MCF 10A (cell line): ENCODE measurements around the gene NAPA. TPM values are rescaled to one million over a fixed set of nuclear protein-coding genes. Genes with fewer than 3 reads are reported as not detected.

Experiments
- BruUV-seq: library from RNA; stranded (reverse); fragments of 400-500 nt; replicated peaks from 2 replicates; lab custom pipeline; 2021; lab: Mats Ljungman, UMichigan
- CTCF ChIA-PET: fragments of 300-600 bp; sonication (Branson Sonifier 250); formaldehyde crosslinking; extraction: SDS; loops from one replicate; lab custom pipeline; 2021; ENCODE audit warnings: antibody characterized with exemption, inconsistent platforms; lab: Yijun Ruan, JAX
- POLR2A ChIA-PET: fragments of 300-600, 350-650 bp; sonication (Branson Sonifier 250); formaldehyde crosslinking; extraction: SDS; loops from one replicate; lab custom pipeline; 2020; ENCODE audit warnings: antibody characterized with exemption, inconsistent platforms; lab: Yijun Ruan, JAX
- DNase-seq: peaks from one replicate; pipeline ENCODE4 v3.0.0-alpha.2; 2018; ENCODE audit not compliant: unreplicated experiment
- H3K27ac Mint-ChIP-seq: one replicate; pipeline ENCODE4 v1.8.0; 2022; ENCODE audit warnings: mild to moderate bottlenecking, low read depth, mixed read lengths; ENCODE audit not compliant: unreplicated experiment
- H3K27me3 Mint-ChIP-seq: one replicate; pipeline ENCODE4 v1.8.0; 2022; ENCODE audit warnings: mixed read lengths; ENCODE audit not compliant: insufficient read depth, unreplicated experiment
- H3K36me3 Mint-ChIP-seq: one replicate; pipeline ENCODE4 v1.8.0; 2022; ENCODE audit warnings: mild to moderate bottlenecking, moderate library complexity, mixed read lengths; ENCODE audit not compliant: insufficient read depth, unreplicated experiment
- H3K4me1 Mint-ChIP-seq: one replicate; pipeline ENCODE4 v1.8.0; 2022; ENCODE audit warnings: mixed read lengths; ENCODE audit not compliant: insufficient read depth, unreplicated experiment
- H3K4me3 Mint-ChIP-seq: one replicate; pipeline ENCODE4 v1.8.0; 2022; ENCODE audit warnings: mild to moderate bottlenecking, moderate library complexity, mixed read lengths; ENCODE audit not compliant: unreplicated experiment
- H3K9me3 Mint-ChIP-seq: one replicate; pipeline ENCODE4 v1.8.0; 2022; ENCODE audit warnings: mixed read lengths; ENCODE audit not compliant: unreplicated experiment
- intact Hi-C: fragments of 100-400 bp; cut with micrococcal nuclease; formaldehyde crosslinking; loops from 2 replicates; pipeline ENCODE4 v1.14.1; 2022
- total RNA-seq: library from RNA; stranded (reverse); gene quantifications from 2 replicates; pipeline ENCODE4 v1.2.3, GENCODE V29; 2022
- TF ChIP-seq, protein P1 (sequence below): fragments of 200-600 bp; IDR thresholded peaks from one replicate; pipeline ENCODE4 v1.8.0; 2022; ENCODE audit warnings: antibody characterized with exemption, mild to moderate bottlenecking; ENCODE audit not compliant: unreplicated experiment

The NAPA gene
- total RNA-seq, 1 experiment from 2014 or later: 72.1 TPM

DNA sequence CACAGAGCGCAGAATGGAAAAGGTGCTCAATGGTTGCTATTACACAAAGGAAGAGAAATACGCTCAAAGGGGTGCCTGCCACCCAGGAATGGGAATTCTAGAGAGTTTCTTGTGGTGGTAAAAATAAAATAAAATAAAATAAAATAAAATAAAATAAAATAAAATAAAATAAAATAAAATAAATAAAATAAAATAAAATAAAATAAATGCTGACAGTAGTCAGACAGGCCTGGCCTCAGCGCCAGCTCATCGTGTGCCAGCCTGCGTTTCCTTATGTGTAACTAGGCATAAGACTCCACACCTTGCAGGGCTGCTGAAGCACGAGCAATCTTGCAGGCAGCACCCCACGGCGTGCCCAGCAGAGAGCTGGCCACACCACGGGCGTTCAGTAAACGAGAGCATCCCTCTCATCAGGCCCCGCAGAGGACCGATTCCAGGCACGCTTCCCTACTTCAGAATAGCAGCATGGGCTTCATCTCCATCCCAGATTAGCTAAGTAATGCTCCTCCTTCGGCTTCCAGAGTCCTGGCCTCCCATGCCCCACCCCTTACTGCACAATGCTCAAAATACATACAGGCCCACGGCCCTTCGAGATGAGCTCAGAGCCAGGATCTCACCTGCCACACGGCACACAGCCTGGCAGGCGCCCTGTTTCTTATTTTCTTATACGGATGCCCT is 5.6 kb downstream of the NAPA start:
- Mint-ChIP-seq H3K36me3 (peaks cover 11% of the 10 kb centered on the region), H3K27me3 (no peaks in the 10 kb centered on the region), H3K27ac (peak overlapping the region; percentile 46), H3K4me1 (peaks cover 45% of the 10 kb centered on the region), H3K9me3 (no peaks in the 10 kb centered on the region), H3K4me3 (peak overlapping the region; percentile 64)
- no peak for DNase-seq
- intact Hi-C loops: no loop called here
- TF ChIP-seq, protein P1, sequence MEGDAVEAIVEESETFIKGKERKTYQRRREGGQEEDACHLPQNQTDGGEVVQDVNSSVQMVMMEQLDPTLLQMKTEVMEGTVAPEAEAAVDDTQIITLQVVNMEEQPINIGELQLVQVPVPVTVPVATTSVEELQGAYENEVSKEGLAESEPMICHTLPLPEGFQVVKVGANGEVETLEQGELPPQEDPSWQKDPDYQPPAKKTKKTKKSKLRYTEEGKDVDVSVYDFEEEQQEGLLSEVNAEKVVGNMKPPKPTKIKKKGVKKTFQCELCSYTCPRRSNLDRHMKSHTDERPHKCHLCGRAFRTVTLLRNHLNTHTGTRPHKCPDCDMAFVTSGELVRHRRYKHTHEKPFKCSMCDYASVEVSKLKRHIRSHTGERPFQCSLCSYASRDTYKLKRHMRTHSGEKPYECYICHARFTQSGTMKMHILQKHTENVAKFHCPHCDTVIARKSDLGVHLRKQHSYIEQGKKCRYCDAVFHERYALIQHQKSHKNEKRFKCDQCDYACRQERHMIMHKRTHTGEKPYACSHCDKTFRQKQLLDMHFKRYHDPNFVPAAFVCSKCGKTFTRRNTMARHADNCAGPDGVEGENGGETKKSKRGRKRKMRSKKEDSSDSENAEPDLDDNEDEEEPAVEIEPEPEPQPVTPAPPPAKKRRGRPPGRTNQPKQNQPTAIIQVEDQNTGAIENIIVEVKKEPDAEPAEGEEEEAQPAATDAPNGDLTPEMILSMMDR: no peak
- POLR2A ChIA-PET: interaction anchor here (0.6 to 2.6 kb wide), 12 partner anchors 8 to 160 kb away, joined by 3 to 15 read pairs (median 6); partner anchors contain the start of genes DHX34 and KPTN
- CTCF ChIA-PET: interaction anchor here (0.6 to 1.7 kb wide), 8 partner anchors 12 to 1113 kb away, joined by 3 to 6 read pairs (median 4); no protein-coding TSS in a partner anchor
- no TSS peak for BruUV-seq

DNA sequence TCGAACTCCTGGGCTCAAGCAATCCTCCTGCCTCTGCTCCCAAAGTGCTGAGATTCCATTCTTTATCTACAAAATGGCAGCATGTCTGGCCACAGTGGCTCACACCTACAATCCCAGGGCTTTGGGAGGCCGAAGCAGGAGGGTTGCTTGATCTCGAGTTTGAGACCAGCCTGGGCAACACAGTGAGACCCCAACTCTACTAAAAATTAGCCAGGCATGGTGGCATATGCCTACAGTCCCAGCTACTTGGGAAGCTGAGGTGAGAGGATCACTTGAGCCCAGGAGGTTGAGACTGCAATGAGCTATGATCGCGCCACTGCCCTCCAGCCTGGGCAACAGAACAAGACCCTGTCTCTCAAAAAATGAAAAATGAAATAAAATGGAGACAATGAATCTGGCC is 6.1 kb downstream of the NAPA start:
- TF ChIP-seq, protein P1: no peak
- H3K27me3 Mint-ChIP-seq: no peaks in the 10 kb centered on the region
- peaks cover 39% of the 10 kb centered on the region for H3K4me1 Mint-ChIP-seq
- ChIA-PET CTCF (interaction anchor here (0.7 to 1.4 kb wide), 2 partner anchors 12 to 199 kb away, joined by 3 to 4 read pairs; no protein-coding TSS in a partner anchor), POLR2A (interaction anchor here (0.6 to 2.0 kb wide), 3 partner anchors 92 to 194 kb away, joined by 3 to 14 read pairs (median 6); no protein-coding TSS in a partner anchor)
- no TSS peak for BruUV-seq
- H3K36me3 Mint-ChIP-seq: peaks cover 17% of the 10 kb centered on the region
- H3K4me3 Mint-ChIP-seq: no peak overlapping the region
- intact Hi-C loops: no loop called here
- no peak overlapping the region for H3K27ac Mint-ChIP-seq
- DNase-seq: no peak
- no peaks in the 10 kb centered on the region for H3K9me3 Mint-ChIP-seq

DNA sequence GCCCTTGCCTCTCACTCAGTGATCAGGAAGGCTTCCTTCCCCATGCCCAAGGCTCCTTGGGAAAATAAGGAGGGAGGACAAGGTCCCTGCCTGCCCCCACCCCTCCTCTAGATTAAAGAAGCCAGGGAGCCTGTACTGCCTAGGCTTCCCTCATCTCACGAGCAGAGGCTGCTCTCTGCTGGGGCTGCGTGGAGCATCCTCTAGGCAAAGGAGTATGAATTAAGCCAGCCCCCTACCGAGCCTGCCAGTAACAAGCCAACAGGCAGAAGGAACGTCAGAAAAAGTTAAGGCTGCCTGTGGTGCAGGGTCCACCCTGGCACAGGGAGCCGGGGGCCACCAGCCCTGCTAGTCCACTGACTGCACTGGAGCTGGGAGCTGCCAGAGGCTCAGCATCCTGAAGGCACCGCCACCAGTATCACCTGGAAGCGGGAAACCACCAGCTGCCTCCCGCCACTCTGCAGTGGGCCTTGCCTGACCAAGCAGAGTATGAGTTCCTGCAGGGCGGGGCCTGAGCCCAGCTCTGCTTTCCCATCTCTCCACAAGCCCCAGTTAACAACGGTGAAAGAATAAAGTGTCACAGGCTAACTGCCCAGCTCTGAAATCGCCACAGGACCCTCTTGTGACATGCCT is 6.8 kb downstream of the NAPA start:
- POLR2A ChIA-PET: interaction anchor here (0.6 kb wide), 2 partner anchors 180 to 195 kb away, joined by 3 to 4 read pairs; no protein-coding TSS in a partner anchor
- BruUV-seq: no TSS peak
- Mint-ChIP-seq H3K4me3 (no peak overlapping the region), H3K4me1 (peaks cover 34% of the 10 kb centered on the region), H3K27me3 (no peaks in the 10 kb centered on the region), H3K27ac (no peak overlapping the region), H3K36me3 (peaks cover 18% of the 10 kb centered on the region), H3K9me3 (no peaks in the 10 kb centered on the region)
- TF ChIP-seq, protein P1: no peak
- intact Hi-C loops: no loop called here
- DNase-seq: no peak
- CTCF ChIA-PET: interaction anchor here (0.6 to 1.4 kb wide), 3 partner anchors 13 to 199 kb away, joined by 3 to 4 read pairs (median 3); no protein-coding TSS in a partner anchor

DNA sequence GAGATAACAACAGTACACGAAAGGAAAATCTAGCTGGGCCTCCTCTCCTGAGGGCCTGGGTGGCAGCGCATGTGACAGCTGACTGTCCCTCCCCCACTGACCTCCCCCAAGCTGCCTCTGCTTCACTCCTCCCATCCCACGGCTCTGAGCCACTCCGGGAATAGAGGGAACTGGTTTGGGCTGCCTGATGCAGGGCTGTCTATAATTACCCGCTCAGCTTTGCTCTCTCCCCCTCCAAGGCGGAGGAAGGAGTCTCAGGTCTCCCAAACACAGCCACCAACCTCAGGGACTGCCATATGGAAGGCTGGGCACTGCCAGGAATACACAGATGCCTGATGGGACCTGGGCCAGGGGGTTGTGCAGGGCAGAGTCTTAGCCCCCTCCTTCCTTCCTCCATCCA is 7.9 kb downstream of the NAPA start:
- Mint-ChIP-seq H3K9me3 (no peaks in the 10 kb centered on the region), H3K4me1 (peaks cover 23% of the 10 kb centered on the region), H3K27me3 (no peaks in the 10 kb centered on the region), H3K4me3 (no peak overlapping the region), H3K27ac (no peak overlapping the region), H3K36me3 (peaks cover 22% of the 10 kb centered on the region)
- TF ChIP-seq, protein P1: no peak
- no peak for DNase-seq
- BruUV-seq: no TSS peak
- ChIA-PET POLR2A (interaction anchor here (0.5 to 0.6 kb wide), 2 partner anchors 101 to 181 kb away, joined by 3 to 4 read pairs; no protein-coding TSS in a partner anchor), CTCF (interaction anchor here (0.6 to 1.0 kb wide), 4 partner anchors 39 to 189 kb away, joined by 3 to 4 read pairs (median 3); no protein-coding TSS in a partner anchor)
- intact Hi-C loops: no loop called here
